Stimulated activated CD4-positive, alpha-beta T cell treated with anti-CD3 and anti-CD28 coated beads, Interleukin-4, amount 100 ng/mL, for 48 hours (primary cell): ENCODE data around the gene FBXO34.
"Not testable (repeated sequence)": the region's sequence is repeated elsewhere in the genome, so short reads cannot be mapped to it uniquely, and the experiment has no call there.

ENCODE experiments used
- DNase-seq, 2 donors: peaks; one replicate each; pipeline ENCODE4 v3.0.0-alpha.2; 2020; ENCODE audit warnings: low read depth in 2 of 2

FBXO34 gene

GRCh38 chr14:55306938-55307589 is 35.8 kb downstream of the FBXO34 start:
- DNase-seq: no peak

- DNase-seq: no peak
These were observed 37.9 kb downstream of the FBXO34 start for GRCh38 chr14:55309154-55309553.

- DNase-seq: no peak
These were observed 38.6 kb downstream of the FBXO34 start for GRCh38 chr14:55309761-55310365.

GRCh38 chr14:55312379-55313030 is 41.3 kb downstream of the FBXO34 start:
- not testable (repeated sequence) for DNase-seq

GRCh38 chr14:55313480-55313879 is 42.3 kb downstream of the FBXO34 start:
- DNase-seq: no peak

GRCh38 chr14:55314449-55314848 is 43.2 kb downstream of the FBXO34 start:
- no peak for DNase-seq

- no peak for DNase-seq
These were observed 45.3 kb downstream of the FBXO34 start for GRCh38 chr14:55316564-55316963.

- DNase-seq: no peak
These were observed 46.5 kb downstream of the FBXO34 start for GRCh38 chr14:55317542-55318306.

- DNase-seq: no peak
These were observed 47.5 kb downstream of the FBXO34 start for GRCh38 chr14:55318694-55319093.

- no peak for DNase-seq
These were observed 52.7 kb downstream of the FBXO34 start for GRCh38 chr14:55323910-55324309.

- no peak for DNase-seq
These were observed 53.6 kb downstream of the FBXO34 start for GRCh38 chr14:55324812-55325211.

GRCh38 chr14:55327179-55327578 is 56.0 kb downstream of the FBXO34 start:
- no peak for DNase-seq

GRCh38 chr14:55328317-55328716 is 57.1 kb downstream of the FBXO34 start:
- DNase-seq: no peak

GRCh38 chr14:55329999-55330710 is 58.9 kb downstream of the FBXO34 start:
- DNase-seq: peak in 1 of 2 donors; percentile 43

GRCh38 chr14:55332654-55333570 is 61.7 kb downstream of the FBXO34 start:
- no peak for DNase-seq

- DNase-seq: no peak
These were observed 62.7 kb downstream of the FBXO34 start for GRCh38 chr14:55333711-55334485.

- DNase-seq: no peak
These were observed 64.9 kb downstream of the FBXO34 start for GRCh38 chr14:55336162-55336561.

GRCh38 chr14:55336691-55337090 is 65.5 kb downstream of the FBXO34 start:
- no peak for DNase-seq

GRCh38 chr14:55339770-55340169 is 68.5 kb downstream of the FBXO34 start:
- peak in 1 of 2 donors; percentile 49 for DNase-seq

- no peak for DNase-seq
These were observed 69.3 kb downstream of the FBXO34 start for GRCh38 chr14:55340482-55340881.
